Stimulated activated CD8-positive, alpha-beta memory T cell treated with anti-CD3 and anti-CD28 coated beads, Interleukin-7, amount 100 ng/mL, for 24 hours (primary cell): ENCODE measurements around the gene DTX3L.
A peak's percentile ranks its signal among the peaks of the same experiment; 100 is the strongest.

Source experiments
- DNase-seq: peaks from one replicate; pipeline ENCODE4 v3.0.0-alpha.2; 2020; ENCODE audit warnings: low read depth

Gene DTX3L

GRCh38 chr3:122564155-122564912 lies at the start of gene DTX3L, which contains the start of gene PARP9:
Gene DTX3L (plus strand): TSS chr3:122564338. CDS start chr3:122564427, 89 bp downstream.
Gene PARP9 (minus strand): TSS chr3:122564300. CDS start chr3:122559620, 4,680 bp downstream.
- DNase-seq, result peak; percentile 40

GRCh38 chr3:122515020-122515468 lies 49.1 kb upstream of the DTX3L start:
- no peak for DNase-seq

DNA sequence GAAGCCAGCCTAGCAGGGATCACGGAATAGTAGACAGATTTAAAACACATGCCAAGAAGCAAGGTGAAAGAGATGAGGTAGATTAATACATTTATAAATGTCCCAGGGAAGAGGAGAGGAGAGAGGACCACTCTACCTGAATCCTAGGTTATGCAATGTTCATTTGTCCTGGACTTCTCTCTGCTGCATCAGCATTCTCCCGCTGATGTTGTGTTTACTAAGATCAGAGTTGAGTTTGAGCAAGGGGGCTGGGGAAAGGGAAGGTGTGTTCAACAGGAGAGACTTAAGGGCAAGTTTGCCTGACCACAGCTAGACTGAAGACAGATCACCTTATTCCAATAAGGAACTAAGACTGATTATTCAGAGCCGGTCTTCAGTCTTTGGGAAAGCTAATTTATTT lies 48.3 kb upstream of the DTX3L start:
- no peak for DNase-seq

- DNase-seq, result no peak
These were observed 47.2 kb upstream of the DTX3L start for GRCh38 chr3:122516846-122517360.

DNA sequence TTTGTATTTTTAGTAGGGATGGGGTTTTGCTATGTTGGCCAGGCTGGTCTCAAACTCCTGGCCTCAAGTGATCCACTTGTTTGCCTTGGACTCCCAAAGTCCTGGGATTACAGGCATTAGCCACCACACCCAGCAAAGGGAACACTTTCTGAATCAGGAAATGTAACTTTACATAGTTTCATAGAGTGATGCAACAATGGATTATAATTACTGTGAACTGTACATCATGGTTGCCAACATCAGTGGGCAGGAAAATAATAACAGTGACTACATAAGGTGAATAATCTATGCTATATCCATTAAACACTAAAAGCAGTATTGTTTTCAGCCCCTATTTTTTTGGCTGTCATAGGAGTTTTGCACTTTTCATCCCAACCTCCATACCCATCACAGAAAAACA lies 44.4 kb upstream of the DTX3L start:
- no peak for DNase-seq

- no peak for DNase-seq
These were observed 43.3 kb upstream of the DTX3L start for GRCh38 chr3:122520861-122521260.

- DNase-seq, result no peak
These were observed 40.8 kb upstream of the DTX3L start for GRCh38 chr3:122523317-122523716.

- DNase-seq, result no peak
These were observed 34.0 kb upstream of the DTX3L start for GRCh38 chr3:122530164-122530563.

- DNase-seq, result no peak
These were observed 30.7 kb upstream of the DTX3L start for GRCh38 chr3:122533480-122533879.

- DNase-seq, result no peak
These were observed 30.2 kb upstream of the DTX3L start for GRCh38 chr3:122533931-122534334.

DNA sequence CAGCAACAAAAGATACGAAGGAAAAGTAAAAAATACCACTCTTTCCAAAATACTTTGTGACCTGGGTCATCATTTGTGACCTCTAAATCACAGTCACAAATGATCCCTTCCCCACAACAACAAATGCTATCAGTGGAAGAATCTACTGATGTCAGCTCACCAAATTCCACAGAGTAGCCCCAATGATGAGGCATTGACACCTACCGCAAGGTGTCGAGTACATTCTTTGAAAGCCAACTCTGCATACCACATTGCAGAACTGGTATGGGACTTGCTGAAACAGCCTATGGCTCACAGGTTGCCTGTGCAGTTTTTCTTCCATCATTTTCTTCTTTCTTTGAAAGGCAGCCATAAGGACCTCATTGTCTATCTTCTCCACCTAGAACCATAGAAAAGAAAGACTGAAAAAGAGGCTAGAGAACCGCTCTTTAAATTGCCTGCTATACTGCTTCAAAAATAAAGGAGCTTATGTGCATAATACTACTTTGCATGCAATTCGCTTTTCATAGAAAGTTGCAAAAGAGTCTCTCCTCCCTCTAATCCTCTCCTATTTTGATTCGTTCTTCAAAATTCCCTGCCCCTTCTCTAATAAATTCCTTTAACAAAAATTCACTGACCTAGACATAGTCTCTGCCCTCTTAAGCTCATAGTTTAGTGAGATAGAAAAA lies 28.0 kb upstream of the DTX3L start:
- no peak for DNase-seq

GRCh38 chr3:122536632-122537001 lies 27.5 kb upstream of the DTX3L start:
- DNase-seq, result no peak

- no peak for DNase-seq
These were observed 25.1 kb upstream of the DTX3L start for GRCh38 chr3:122538956-122539490.

- no peak for DNase-seq
These were observed 18.0 kb upstream of the DTX3L start for GRCh38 chr3:122546151-122546550.

- DNase-seq, result no peak
These were observed 16.1 kb upstream of the DTX3L start for GRCh38 chr3:122548076-122548475.

- no peak for DNase-seq
These were observed 15.5 kb upstream of the DTX3L start for GRCh38 chr3:122548619-122549018.

GRCh38 chr3:122553171-122553570 lies 11.0 kb upstream of the DTX3L start:
- no peak for DNase-seq

DNA sequence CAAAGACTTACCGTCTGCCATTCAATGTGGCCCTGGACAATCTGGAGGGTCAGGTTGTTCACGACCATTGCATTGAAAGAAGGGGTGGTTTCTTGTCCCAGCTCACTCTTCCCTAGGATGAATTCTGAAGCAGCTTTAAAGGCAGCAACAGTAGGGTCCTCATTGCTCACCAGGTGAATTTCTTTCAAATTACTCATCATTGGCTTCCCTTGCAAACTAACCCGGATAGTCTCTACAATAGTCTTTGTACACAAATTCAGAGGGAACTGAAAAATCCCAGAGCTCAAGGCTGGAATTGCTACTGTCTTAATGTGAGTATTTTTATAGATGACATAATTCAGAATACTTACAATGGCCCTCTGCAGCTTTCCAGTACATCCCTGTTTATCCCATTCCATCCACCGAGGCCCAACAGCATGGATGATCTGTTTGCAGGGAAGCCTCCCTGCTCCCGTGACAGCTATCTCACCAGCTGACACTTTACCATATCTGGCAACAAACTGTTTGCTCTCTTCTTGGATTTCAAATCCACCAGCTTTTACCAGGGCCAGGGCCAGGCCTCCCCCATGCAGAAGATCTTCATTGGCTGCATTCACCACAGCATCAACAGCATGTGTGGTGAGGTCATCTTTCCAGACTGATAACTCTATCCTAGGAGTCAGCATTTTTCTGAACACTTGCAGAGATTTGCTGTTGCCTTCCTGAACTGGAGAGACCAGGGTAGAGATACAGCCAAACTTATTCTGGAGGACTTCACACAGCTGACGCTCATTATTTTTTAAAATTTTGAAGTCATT lies 8.7 kb upstream of the DTX3L start:
- DNase-seq, result no peak

- DNase-seq, result no peak
These were observed 6.8 kb upstream of the DTX3L start for GRCh38 chr3:122557356-122557755.

DNA sequence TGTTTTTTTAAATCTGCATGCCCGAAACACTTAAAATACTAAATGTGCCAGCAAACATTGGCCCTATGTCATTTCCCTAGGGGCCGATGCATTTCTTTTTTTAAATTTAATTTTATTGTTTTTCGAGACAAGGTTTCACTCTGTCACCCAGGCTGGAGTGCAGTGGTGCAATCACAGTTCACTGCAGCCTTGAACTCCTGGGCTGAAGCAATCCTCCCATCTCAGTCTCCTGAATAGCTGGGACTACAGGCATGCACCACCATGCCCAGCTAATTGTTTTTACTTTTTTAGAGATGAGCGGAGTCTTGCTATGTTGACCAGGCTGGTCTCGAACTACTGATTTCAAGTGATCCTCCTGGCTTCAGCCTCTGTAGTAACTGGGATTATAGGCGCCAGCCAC lies 5.5 kb upstream of the DTX3L start:
- no peak for DNase-seq

DNA sequence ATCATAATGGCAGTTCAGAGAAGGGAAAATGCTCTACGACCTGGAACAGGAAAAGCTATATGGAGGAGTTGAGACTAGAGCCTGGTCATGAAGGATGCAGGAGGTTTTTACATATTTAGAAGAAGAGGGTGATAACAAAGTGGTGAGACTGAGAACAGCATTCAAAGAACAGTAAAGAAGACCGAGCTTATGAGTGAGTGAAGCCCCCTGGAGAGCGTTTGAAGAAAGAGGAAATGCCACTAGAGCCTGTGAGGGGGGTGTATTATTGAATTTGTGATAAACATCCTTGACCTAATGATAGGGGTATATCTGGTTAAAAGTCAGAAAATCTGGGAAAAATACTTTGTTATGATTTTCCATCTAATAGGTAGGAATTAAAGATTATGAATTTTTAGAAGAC lies 4.2 kb upstream of the DTX3L start:
- DNase-seq, result no peak

GRCh38 chr3:122560680-122561079 lies 3.5 kb upstream of the DTX3L start:
- DNase-seq, result no peak
